Measurements from ENCODE around the gene PHF20.
"Not testable (repeated sequence)": the region's sequence is repeated elsewhere in the genome, so short reads cannot be mapped to it uniquely, and the experiment has no call there.

PHF20 gene

GRCh38 chr20:35992713-35993335 is 221.0 kb downstream of the PHF20 start:
- H3K27ac ChIP-seq (replicated peaks) = no peak overlapping the region
- H3K4me3 ChIP-seq (replicated peaks; ENCODE audit: insufficient read depth, low read length) = no peak overlapping the region
- TF ChIP-seq REST (IDR thresholded peaks at IDR 0.05; ENCODE audit: insufficient replicate concordance, low read depth) = no peak
- TF ChIP-seq CTCF (IDR thresholded peaks at IDR 0.05; ENCODE audit: insufficient read depth, low read length) = peak; percentile 48
- no peak for TF ChIP-seq SPI1 (IDR thresholded peaks at IDR 0.05; ENCODE audit: borderline replicate concordance, low read depth)
- no peak for TF ChIP-seq GABPA (IDR thresholded peaks at IDR 0.05; ENCODE audit: low read depth)
- TF ChIP-seq POLR2AphosphoS5 (IDR thresholded peaks at IDR 0.05; ENCODE audit: low read depth) = no peak
- H3K27me3 ChIP-seq (ENCODE audit: insufficient read depth, poor library complexity, severe bottlenecking) = no peaks in the 10 kb centered on the region
- DNase-seq (ENCODE audit: low read depth in 1 of 2, low spot score in 1 of 2) = peak; percentile 30 to 54

- no peak overlapping the region for H3K27ac ChIP-seq (replicated peaks)
- H3K4me3 ChIP-seq (replicated peaks; ENCODE audit: insufficient read depth, low read length) = no peak overlapping the region
- DNase-seq (ENCODE audit: low read depth in 1 of 2, low spot score in 1 of 2) = peak; percentile 31 to 72
- TF ChIP-seq SPI1 (IDR thresholded peaks at IDR 0.05; ENCODE audit: borderline replicate concordance, low read depth) = peak; percentile 16; the same call in 1 of the 2 replicates
- TF ChIP-seq GABPA (IDR thresholded peaks at IDR 0.05; ENCODE audit: low read depth) = no peak
- TF ChIP-seq CTCF (IDR thresholded peaks at IDR 0.05; ENCODE audit: insufficient read depth, low read length) = peak; percentile 70
- no peaks in the 10 kb centered on the region for H3K27me3 ChIP-seq (ENCODE audit: insufficient read depth, poor library complexity, severe bottlenecking)
Observed at GRCh38 chr20:35994994-35995453, 223.2 kb downstream of the PHF20 start.

GRCh38 chr20:35996492-35996891 is 224.7 kb downstream of the PHF20 start:
- not testable (repeated sequence) for DNase-seq (ENCODE audit: low read depth in 1 of 2, low spot score in 1 of 2); H3K4me3 ChIP-seq (replicated peaks; ENCODE audit: insufficient read depth, low read length); H3K27me3 ChIP-seq (ENCODE audit: insufficient read depth, poor library complexity, severe bottlenecking); H3K27ac ChIP-seq (replicated peaks)

Measured in HL-60 (cell line).